Measurements from ENCODE around the gene L3MBTL3.

- TF ChIP-seq CTCF (IDR thresholded peaks at IDR 0.05) (no peak), POLR2A (IDR thresholded peaks at IDR 0.05) (peak in 1 of 2 donors; percentile 53)
Measured at GRCh38 chr6:130018292-130018743, at the start of gene L3MBTL3.

Measured in thyroid gland (tissue), 4 donors.